K562 (cell line): Measurements from ENCODE around the gene BTN3A1. TPM values are rescaled to one million over a fixed set of nuclear protein-coding genes. Genes with fewer than 3 reads are reported as not detected.
A peak's percentile ranks its signal among the peaks of the same experiment; 100 is the strongest.

ENCODE experiments used
- CHD7 ChIP-seq: fragments of 200-600 bp; sonication (generic); IDR thresholded peaks from one replicate; pipeline ENCODE4 v1.6.1; 2012; ENCODE audit warnings: mild to moderate bottlenecking, low read depth, low read length, inconsistent platforms
- GABPB1 ChIP-seq: sonication (generic); formaldehyde crosslinking; IDR thresholded peaks from 2 replicates; pipeline ENCODE4 v1.8.0; 2022; ENCODE audit warnings: mild to moderate bottlenecking, missing genetic modification reagents
- HCFC1 ChIP-seq: IDR thresholded peaks from 2 replicates; pipeline ENCODE4 v1.6.1; 2012; ENCODE audit warnings: low read depth, low read length, improper control_type of control experiment
- SETDB1 ChIP-seq: IDR thresholded peaks from one replicate; pipeline ENCODE4 v1.6.1; 2012; ENCODE audit warnings: low read length, control low read depth, inconsistent platforms
- TARDBP ChIP-seq: fragments of 450-650 bp; IDR thresholded peaks from 2 replicates; pipeline ENCODE4 v1.6.1; 2016
- TCF3 ChIP-seq: sonication (generic); formaldehyde crosslinking; IDR thresholded peaks from 2 replicates; pipeline ENCODE4 v1.4.0; 2020; ENCODE audit warnings: mild to moderate bottlenecking, missing genetic modification reagents
- polyA plus RNA-seq, 8 experiments: library from polyadenylated mRNA; depleted of rRNA in 4 of 8; stranded (reverse) in 5 of 8; unstranded in 3 of 8; fragments of >200 nt; fragmentation: Nextera tagmentation in 2 of 8; fragmentation: Illumina TruSeq in 1 of 8; extraction: Ambion mirVana in 2 of 8; extraction: Trizol in 1 of 8; gene quantifications; 2 replicates each; pipeline versions ENCODE4 v1.2.1 to v1.2.3, GENCODE V29; 2011 to 2014; ENCODE audit warnings: inconsistent platforms in 1 of 8, missing spikeins in 1 of 8
- total RNA-seq, 7 experiments: library from RNA; depleted of rRNA in 6 of 7; stranded (reverse); fragments of >200 nt in 6 of 7; fragmentation: Illumina TruSeq in 2 of 7; extraction: Trizol in 2 of 7; gene quantifications; 2 replicates each; pipeline versions ENCODE4 v1.2.1 to v1.2.3, GENCODE V29; 2011 to 2021; ENCODE audit warnings: low replicate concordance in 1 of 7

The BTN3A1 gene
- total and polyA plus RNA-seq, 9 of the 15 experiments (the other 6 are each of a cell fraction or from before 2014, with no cell fraction given): 0.84 to 8.5 (median 3.9) TPM

- TF ChIP-seq TARDBP (no peak), SETDB1 (no peak), CHD7 (no peak), GABPB1 (CRISPR knock-in tag) (peak; percentile 68; the same call in 1 of the 2 replicates), TCF3 (CRISPR knock-in tag) (peak; percentile 23; the same call in 1 of the 2 replicates), HCFC1 (no peak)
Measured at GRCh38 chr6:26383624-26384417, 18.3 kb upstream of the BTN3A1 start (continued).
